Stimulated activated naive CD8-positive, alpha-beta T cell treated with anti-CD3 and anti-CD28 coated beads, Interleukin-15, Interleukin-2, amounts not matched to agents 100 ng/mL and 50 ng/mL, for 24 hours (primary cell): Measurements from ENCODE around the gene LRP1.

Experiments
- H3K27ac Mint-ChIP-seq: one replicate; pipeline ENCODE4 v1.8.0; 2021; ENCODE audit warnings: mild to moderate bottlenecking, mixed read lengths
- H3K27me3 Mint-ChIP-seq: one replicate; pipeline ENCODE4 v1.8.0; 2021; ENCODE audit warnings: mixed read lengths
- H3K36me3 Mint-ChIP-seq: one replicate; pipeline ENCODE4 v1.8.0; 2021; ENCODE audit warnings: low read depth, mixed read lengths
- H3K4me1 Mint-ChIP-seq: one replicate; pipeline ENCODE4 v1.8.0; 2021; ENCODE audit warnings: low read depth, mixed read lengths
- H3K4me3 Mint-ChIP-seq: one replicate; pipeline ENCODE4 v1.8.0; 2021; ENCODE audit warnings: mild to moderate bottlenecking, mixed read lengths
- H3K9me3 Mint-ChIP-seq: one replicate; pipeline ENCODE4 v1.8.0; 2021; ENCODE audit warnings: mixed read lengths

LRP1 gene

DNA sequence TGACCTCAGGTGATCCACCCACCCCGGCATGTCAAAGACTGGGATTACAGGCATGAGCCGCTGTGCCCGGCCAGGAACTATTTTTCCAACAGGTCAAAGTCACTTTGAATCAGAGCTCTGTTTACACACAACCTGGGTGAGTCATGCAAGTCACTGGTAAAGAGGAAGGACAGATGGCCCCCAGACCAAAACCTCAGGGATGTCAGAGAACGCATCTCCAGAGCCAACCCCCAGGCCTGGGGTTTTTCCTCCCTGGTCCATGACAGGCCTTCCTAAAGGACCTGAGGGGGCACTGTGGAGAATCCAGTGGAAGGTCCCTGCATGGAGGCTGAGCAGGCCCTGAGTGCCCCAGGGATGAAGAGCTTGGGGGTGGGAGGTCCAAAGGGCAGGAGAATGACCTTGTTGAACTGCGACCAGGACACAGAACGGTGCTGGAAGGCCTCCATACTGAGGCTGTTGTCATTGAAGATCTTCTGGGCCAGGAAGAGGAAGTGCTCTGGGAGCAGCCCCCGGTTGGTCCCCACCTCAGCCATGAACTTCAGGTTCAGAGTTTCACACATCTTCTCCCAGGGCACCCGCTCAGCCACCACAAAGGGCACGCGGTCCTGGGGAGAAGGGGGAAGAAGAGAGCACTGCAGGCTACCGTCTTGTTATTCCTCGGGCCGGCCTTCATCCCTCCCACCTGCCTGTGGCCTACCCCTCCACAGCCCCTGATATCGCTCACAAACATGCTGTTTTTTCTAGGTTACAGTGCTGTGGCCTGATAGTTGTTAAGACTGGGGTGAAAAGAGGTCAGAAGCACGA is 26.2 kb upstream of the LRP1 start:
- Mint-ChIP-seq H3K36me3 (peaks cover 72% of the 10 kb centered on the region), H3K27ac (peak overlapping the region; percentile 88), H3K27me3 (no peaks in the 10 kb centered on the region), H3K9me3 (no peaks in the 10 kb centered on the region), H3K4me1 (peaks cover 57% of the 10 kb centered on the region), H3K4me3 (no peak overlapping the region)

DNA sequence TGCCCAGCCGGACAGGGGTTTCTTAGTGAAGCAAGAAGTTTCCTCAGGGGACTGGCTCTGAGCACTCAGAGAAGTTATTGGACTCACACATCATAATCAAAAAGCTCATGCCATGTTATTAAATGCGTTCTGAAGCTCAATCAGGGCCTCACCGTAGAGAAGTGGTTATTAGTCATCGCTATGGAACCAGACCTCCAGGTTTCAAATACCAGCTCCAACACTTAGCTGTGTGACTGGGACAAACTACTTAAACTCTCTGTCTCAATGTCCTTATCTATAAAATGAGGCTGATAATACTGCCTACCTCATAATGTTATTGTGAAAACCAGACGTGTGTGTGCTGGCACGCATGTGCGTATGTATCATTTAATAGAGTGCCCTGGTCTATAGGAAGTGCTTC is 24.4 kb upstream of the LRP1 start:
- Mint-ChIP-seq H3K36me3 (peaks cover 72% of the 10 kb centered on the region), H3K27ac (peak overlapping the region; percentile 52), H3K4me1 (peaks cover 71% of the 10 kb centered on the region), H3K27me3 (no peaks in the 10 kb centered on the region), H3K4me3 (no peak overlapping the region), H3K9me3 (no peaks in the 10 kb centered on the region)

DNA sequence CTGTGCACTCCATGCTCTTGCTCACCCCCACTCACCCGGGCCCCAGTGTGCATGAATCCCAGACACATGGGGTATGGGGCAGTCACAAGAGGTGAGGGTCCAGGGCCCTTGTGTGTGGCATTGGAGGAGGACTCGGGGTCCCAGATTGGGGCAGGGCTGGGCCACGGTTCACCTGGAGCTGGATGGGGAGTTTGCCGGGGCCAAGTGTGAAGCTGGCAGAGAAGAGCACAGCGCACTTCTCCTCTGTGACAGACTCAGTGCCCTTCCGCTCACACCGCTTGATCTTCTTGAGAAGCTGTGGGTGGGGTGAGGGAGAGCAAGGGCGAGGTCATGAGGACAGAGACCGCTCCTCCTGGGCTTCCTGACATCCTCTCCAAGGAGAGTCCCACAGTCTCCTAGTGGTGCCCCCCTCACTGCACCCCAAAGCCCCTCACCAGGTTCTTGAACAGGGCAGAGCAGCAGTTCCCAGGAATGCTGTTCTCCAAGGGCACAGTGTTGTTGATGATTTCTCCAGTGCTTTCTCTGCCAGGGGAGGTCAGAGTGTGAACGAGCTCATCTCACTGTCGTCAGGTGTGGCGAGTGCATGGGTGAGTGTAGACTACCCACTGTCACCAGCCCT is 23.9 kb upstream of the LRP1 start:
- no peak overlapping the region for H3K4me3 Mint-ChIP-seq
- no peaks in the 10 kb centered on the region for H3K9me3 Mint-ChIP-seq
- H3K4me1 Mint-ChIP-seq: peaks cover 74% of the 10 kb centered on the region
- peaks cover 69% of the 10 kb centered on the region for H3K36me3 Mint-ChIP-seq
- no peaks in the 10 kb centered on the region for H3K27me3 Mint-ChIP-seq
- H3K27ac Mint-ChIP-seq: peak overlapping the region; percentile 34

DNA sequence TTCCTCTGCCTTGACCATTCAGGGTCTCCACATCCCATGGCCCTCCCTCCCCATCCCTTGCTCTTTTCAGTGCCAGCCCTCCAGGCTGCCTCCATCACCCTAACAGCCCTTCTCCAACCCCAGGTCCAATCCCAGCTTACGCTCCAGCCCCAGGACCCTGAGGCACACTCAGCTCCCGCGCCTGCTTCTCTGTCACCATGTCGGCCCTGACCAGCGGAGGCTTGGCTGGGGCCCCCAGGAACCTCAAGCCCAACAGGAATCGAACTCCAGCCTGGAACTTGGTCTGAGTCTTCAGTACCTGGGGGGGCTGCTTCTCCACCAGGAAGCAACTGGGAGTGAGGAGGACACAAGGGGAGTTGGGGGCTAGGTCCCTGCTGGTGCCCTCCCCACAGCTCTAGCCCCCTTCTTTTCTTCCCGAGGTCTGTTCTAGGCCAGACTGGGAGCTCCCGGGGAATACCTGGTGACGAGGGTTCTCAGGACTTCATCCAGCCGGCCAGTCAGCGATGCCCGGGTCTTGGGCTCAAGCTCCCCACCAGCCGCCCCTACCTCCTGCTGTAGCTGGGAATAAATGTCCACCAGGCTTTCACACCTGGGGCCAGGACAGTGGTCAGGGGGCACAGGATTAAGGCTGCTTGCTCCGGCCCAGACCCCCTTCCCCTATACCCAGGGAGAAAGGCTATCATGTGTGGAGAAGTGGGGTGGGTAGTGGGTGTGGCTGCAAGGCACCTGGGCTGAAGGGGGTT is 23.1 kb upstream of the LRP1 start:
- Mint-ChIP-seq H3K9me3 (no peaks in the 10 kb centered on the region), H3K4me3 (no peak overlapping the region), H3K27me3 (no peaks in the 10 kb centered on the region), H3K27ac (no peak overlapping the region), H3K36me3 (peaks cover 64% of the 10 kb centered on the region), H3K4me1 (peaks cover 78% of the 10 kb centered on the region)

DNA sequence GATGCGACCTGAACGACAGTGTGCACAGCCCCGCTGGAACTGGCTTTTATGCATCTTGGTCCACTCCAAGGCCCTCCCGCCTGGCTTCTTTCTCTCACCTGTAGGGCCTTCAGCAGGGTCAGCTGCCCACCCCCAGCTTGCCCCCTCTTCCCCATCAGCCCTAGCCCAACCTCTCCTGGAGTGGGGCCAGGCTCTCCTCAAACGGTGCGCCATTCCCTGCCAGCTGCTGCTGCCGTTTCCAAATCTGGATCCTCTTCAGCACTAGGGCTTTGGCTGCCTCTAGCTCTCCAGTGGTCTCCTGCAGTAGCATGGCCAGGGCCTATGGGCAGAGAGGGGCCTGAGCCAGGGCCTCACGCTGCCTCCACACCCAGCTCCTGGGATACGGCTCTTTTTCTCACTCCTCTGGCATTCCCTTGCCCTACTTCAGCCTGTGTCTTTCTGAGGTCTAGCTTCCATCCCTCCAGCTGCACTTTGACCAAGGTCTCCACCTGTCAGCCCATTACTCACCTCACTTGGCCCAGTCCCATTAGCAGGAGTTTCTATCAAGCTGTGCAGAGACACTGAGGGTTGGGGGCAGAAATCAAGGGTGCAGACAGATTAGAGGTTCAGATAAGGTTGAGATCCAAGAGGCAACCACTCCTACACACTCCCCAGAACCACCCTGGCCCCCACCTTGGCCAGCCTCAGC is 22.1 kb upstream of the LRP1 start:
- Mint-ChIP-seq H3K36me3 (peaks cover 61% of the 10 kb centered on the region), H3K27me3 (no peaks in the 10 kb centered on the region), H3K4me1 (peaks cover 75% of the 10 kb centered on the region), H3K9me3 (no peaks in the 10 kb centered on the region), H3K27ac (no peak overlapping the region), H3K4me3 (no peak overlapping the region)

- Mint-ChIP-seq H3K36me3 (peaks cover 50% of the 10 kb centered on the region), H3K27ac (peak overlapping the region; percentile 82), H3K4me1 (peaks cover 75% of the 10 kb centered on the region)
Measured at GRCh38 chr12:57107456-57108155, 20.7 kb upstream of the LRP1 start.

GRCh38 chr12:57109207-57110103 is 18.8 kb upstream of the LRP1 start:
- no peaks in the 10 kb centered on the region for H3K27me3 Mint-ChIP-seq
- peak overlapping the region; percentile 99 for H3K27ac Mint-ChIP-seq
- no peaks in the 10 kb centered on the region for H3K9me3 Mint-ChIP-seq
- H3K36me3 Mint-ChIP-seq: peaks cover 42% of the 10 kb centered on the region
- peak overlapping the region; percentile 89 for H3K4me3 Mint-ChIP-seq
- H3K4me1 Mint-ChIP-seq: peaks cover 68% of the 10 kb centered on the region

More at GRCh38 chr12:57107456-57108155, 20.7 kb upstream of the LRP1 start:
- no peaks in the 10 kb centered on the region for H3K9me3 Mint-ChIP-seq
- no peaks in the 10 kb centered on the region for H3K27me3 Mint-ChIP-seq
- H3K4me3 Mint-ChIP-seq: peak overlapping the region; percentile 36

DNA sequence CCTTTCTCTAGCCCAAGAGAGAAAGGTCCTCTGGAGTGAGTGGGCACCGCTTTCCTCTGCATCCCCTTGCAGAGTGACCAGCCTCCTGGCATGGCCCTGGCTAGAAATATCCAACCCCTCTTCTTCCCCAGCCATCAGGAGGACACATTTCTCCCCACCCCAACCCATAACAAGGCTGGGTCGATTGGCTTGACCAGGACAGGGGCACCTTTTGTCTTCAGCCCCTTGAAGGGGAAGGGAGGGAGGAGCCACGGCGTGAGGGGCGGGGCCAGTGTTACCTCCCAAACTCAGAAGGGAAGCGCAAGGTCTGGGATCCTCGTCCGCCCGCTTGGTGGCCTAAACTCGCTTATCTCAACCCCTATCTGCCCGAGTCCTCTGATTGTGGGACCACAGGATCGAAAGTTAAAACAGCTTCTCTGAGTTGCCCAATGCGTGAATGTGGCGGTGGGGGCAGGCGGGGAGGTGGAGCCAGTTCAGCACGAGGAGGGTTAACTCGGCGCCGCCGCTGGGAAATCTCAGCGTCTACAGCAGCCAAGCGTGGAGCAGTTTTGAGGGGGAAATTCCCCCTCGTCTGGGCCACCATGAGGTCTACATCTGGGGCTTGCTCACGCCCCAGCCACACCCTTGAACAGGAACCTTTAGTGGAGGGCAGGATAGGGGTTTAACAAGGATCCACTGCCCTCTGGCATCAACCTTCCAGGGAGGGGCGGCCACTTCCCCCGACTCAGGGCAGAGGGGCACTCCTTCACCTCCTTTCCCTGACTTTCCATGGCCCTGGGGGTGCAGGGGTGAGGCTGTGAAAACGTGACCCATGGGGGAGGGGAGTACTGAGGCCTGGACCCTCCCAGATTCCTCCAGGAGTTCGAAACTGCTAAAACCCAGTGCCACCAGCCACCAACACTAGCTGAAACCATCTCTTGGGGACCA is 17.9 kb upstream of the LRP1 start:
- peaks cover 36% of the 10 kb centered on the region for H3K36me3 Mint-ChIP-seq
- H3K27me3 Mint-ChIP-seq: no peaks in the 10 kb centered on the region
- H3K27ac Mint-ChIP-seq: peak overlapping the region; percentile 99
- peak overlapping the region; percentile 89 for H3K4me3 Mint-ChIP-seq
- H3K9me3 Mint-ChIP-seq: no peaks in the 10 kb centered on the region
- H3K4me1 Mint-ChIP-seq: peaks cover 61% of the 10 kb centered on the region

GRCh38 chr12:57111031-57111734 is 17.1 kb upstream of the LRP1 start, which contains the start of gene STAT6:
TSS of gene STAT6 (minus strand) at chr12:57111362. CDS start at chr12:57108278, 3,084 bp downstream.
- H3K9me3 Mint-ChIP-seq: no peaks in the 10 kb centered on the region
- H3K27ac Mint-ChIP-seq: peak within 1 kb of the TSS; percentile 99
- peaks cover 30% of the 10 kb centered on the region for H3K36me3 Mint-ChIP-seq
- peak within 1 kb of the TSS; percentile 89 for H3K4me3 Mint-ChIP-seq
- H3K4me1 Mint-ChIP-seq: peaks cover 53% of the 10 kb centered on the region
- no peaks in the 10 kb centered on the region for H3K27me3 Mint-ChIP-seq

DNA sequence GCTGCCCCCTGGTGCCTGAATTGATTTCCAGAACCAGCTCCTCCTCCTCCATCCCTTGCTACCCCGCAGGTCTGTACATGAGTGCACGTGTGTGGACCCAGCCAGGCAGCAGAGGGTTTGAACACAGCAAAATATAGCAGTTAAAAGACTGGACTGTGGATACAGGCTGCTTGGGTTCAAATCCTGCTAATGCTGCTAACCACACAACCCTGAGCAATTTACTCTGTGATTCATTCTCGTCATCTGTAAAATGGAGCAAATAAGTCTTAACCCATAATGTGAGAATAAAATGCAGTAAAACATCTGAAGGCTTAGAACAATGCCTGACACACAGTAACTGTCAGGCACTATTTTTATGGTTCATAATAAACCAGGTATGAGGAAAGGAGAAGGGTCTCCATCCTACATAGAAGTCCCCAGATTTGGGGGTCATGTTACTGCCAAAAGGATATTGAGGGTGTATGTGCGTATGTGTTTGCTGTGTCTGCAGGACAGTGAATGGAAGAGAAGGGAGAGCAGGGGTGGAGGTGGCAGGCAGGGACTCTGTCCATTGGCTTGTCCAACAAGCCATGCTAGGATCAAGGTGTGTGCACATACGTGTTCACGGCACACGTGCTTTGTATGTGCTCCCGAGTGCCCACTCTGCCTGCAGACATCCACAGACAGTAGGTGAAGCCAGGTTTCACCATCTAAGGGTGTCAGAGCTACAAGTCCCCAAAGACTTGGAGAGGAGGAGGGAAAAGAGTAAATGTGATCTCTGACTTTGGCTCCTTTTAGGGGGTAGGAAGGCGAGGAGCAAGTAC is 15.6 kb upstream of the LRP1 start:
- Mint-ChIP-seq H3K4me1 (peaks cover 38% of the 10 kb centered on the region), H3K27me3 (no peaks in the 10 kb centered on the region), H3K27ac (peak overlapping the region; percentile 99), H3K4me3 (peak overlapping the region; percentile 89), H3K9me3 (no peaks in the 10 kb centered on the region), H3K36me3 (peaks cover 15% of the 10 kb centered on the region)

GRCh38 chr12:57116580-57117281 is 11.6 kb upstream of the LRP1 start:
- Mint-ChIP-seq H3K4me3 (no peak overlapping the region), H3K27me3 (no peaks in the 10 kb centered on the region), H3K27ac (no peak overlapping the region), H3K36me3 (no peaks in the 10 kb centered on the region), H3K4me1 (peaks cover 34% of the 10 kb centered on the region), H3K9me3 (no peaks in the 10 kb centered on the region)
